A673 (cell line): ENCODE results near the gene SKAP1. TPM values are rescaled to one million over a fixed set of nuclear protein-coding genes. Genes with fewer than 3 reads are reported as not detected.

Experiments
- BruUV-seq: library from RNA; stranded (reverse); fragments of 400-500 nt; replicated peaks from 2 replicates; lab custom pipeline; 2021; lab: Mats Ljungman, UMichigan
- CTCF ChIA-PET: fragments of 300-600 bp; sonication (Branson Sonifier 250); formaldehyde crosslinking; loops from one replicate; lab custom pipeline; 2022; ENCODE audit warnings: antibody characterized with exemption; lab: Charles Lee
- POLR2A ChIA-PET: fragments of 300-600 bp; sonication (Branson Sonifier 250); formaldehyde crosslinking; loops from one replicate; lab custom pipeline; 2022; ENCODE audit warnings: antibody characterized with exemption; ENCODE audit not compliant: low non-redundant PET; lab: Charles Lee
- DNase-seq: peaks from one replicate; pipeline ENCODE4 v3.0.0-alpha.2; 2015; ENCODE audit warnings: low spot score
- H3K27ac ChIP-seq: fragments of 200-600 bp; sonication (generic); 2 replicates; pipeline ENCODE4 v1.5.1; 2016; ENCODE audit warnings: mixed run types, low read depth, mild to moderate bottlenecking, mixed read lengths, antibody characterized with exemption, low read length; ENCODE audit not compliant: poor library complexity, severe bottlenecking
- H3K27me3 ChIP-seq: fragments of 200-600 bp; sonication (generic); replicated peaks from 2 replicates; pipeline ENCODE4 v1.6.1; 2017; ENCODE audit warnings: mixed run types, low read depth, mild to moderate bottlenecking, mixed read lengths, antibody characterized with exemption, low read length; ENCODE audit not compliant: insufficient read depth, poor library complexity
- H3K36me3 ChIP-seq: fragments of 200-600 bp; sonication (generic); 2 replicates; pipeline ENCODE4 v1.6.1; 2016; ENCODE audit warnings: mixed run types, mild to moderate bottlenecking, mixed read lengths, antibody characterized with exemption, low read length; ENCODE audit not compliant: insufficient read depth, poor library complexity, severe bottlenecking
- H3K4me1 ChIP-seq: fragments of 200-600 bp; sonication (generic); 2 replicates; pipeline ENCODE4 v1.6.1; 2017; ENCODE audit warnings: mixed run types, mild to moderate bottlenecking, mixed read lengths, antibody characterized with exemption, low read length; ENCODE audit not compliant: insufficient read depth, poor library complexity, severe bottlenecking
- H3K4me3 ChIP-seq: fragments of 200-600 bp; sonication (generic); 2 replicates; pipeline ENCODE4 v1.5.1; 2016; ENCODE audit warnings: low read depth, mixed run types, mild to moderate bottlenecking, mixed read lengths, low read length; ENCODE audit not compliant: poor library complexity, severe bottlenecking
- H3K9me3 ChIP-seq: fragments of 200-600 bp; sonication (generic); 2 replicates; pipeline ENCODE4 v1.6.1; 2016; ENCODE audit warnings: mixed run types, low read depth, mild to moderate bottlenecking, mixed read lengths, antibody characterized with exemption, low read length; ENCODE audit not compliant: poor library complexity, severe bottlenecking
- CTCF ChIP-seq: fragments of 300-800, 200-600 bp; sonication (generic); conservative IDR thresholded peaks from 2 replicates; pipeline ENCODE4 v1.5.1; 2017; ENCODE audit warnings: low read depth, mild to moderate bottlenecking, antibody characterized with exemption, low read length, moderate library complexity, mixed read lengths
- EZH2 ChIP-seq: fragments of 200-600 bp; sonication (generic); IDR thresholded peaks from 2 replicates; pipeline ENCODE4 v1.6.1; 2017; ENCODE audit warnings: borderline replicate concordance, low read depth, mild to moderate bottlenecking, mixed read lengths, antibody characterized with exemption, low read length; ENCODE audit not compliant: poor library complexity, severe bottlenecking
- intact Hi-C: fragments of 100-400 bp; cut with micrococcal nuclease; formaldehyde crosslinking; loops from one replicate; pipeline ENCODE4 v1.10.0; 2022; ENCODE audit not compliant: unreplicated experiment
- total RNA-seq: library from RNA; stranded (reverse); gene quantifications from 2 replicates; pipeline ENCODE4 v1.2.3, GENCODE V29; 2021

Gene SKAP1
- total RNA-seq, 1 experiment from 2014 or later, result not detected

DNA sequence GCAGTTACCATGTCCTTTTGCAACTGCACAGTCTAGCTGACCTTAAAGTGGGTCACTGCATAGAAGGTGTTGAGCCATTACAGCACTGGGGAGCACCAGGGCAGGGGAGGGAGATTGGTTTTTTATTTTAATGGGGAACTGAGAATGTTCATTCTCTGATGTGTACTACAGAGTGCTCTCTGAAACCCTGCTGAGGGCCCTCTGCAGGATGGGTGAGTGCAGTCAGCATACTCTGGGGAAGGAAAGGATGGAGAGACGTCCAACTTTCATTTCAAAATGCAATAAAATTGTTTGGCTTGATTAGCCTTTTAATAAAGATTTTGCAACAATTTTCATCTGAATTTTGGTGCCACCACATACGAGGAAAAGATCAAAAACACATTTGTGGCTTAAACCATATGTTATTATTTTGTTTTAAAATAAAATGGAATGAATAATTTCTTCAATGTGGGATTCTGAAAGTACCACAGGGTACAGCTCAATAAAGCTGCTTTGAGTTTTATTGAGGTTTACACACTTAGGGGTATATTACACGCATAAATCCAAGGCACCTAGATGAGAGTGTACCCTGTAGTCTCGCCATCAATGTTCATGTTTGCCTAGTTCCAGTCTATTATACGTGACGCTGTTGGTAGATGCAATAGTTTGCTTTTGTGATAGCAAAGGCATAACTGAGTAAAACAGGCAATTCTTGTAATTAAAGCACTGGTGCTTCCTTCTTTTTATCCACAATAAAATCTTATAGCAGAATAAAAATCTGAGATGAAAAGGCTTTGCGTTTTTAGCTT lies 249.0 kb downstream of the SKAP1 start:
- POLR2A ChIA-PET, result no interaction called here

DNA sequence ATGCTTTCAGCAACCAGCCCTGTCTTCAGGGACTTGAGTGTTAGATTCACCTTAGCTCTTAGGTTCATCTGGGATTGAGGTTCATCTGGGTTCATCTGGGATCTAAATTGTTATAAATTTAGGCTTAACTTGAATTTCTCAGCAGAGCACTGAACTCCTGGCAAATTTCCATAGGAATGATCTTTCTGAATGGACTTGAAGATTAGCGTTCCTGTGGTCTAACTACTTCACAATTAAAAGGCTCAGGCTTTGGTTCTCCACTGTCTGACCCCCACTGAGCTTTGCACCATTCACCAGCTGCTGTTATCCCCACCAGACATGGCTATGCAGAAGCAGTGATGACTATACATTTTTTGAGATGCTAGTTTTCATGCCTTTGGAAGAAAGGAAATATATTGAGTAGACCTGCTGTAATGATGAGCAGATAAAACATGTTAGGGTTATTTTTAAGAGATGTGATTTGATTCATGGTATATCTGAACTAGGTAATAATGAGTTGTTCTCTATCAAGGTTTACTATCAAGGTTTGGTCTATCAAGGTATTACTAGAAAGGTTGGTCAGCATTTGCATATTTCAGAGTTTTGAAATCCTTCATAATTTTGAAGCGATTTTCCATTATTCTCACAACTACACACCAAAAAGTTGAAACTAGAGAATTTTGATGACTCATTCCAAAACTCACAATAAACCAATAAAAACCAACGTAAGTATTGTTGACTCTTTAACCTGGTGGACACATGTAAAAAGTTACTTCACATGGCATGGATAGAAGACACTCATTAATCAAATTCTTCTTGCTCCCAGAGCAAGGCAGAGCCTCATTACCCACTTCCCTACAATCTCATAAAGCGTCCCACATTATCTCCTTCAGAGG lies 250.7 kb downstream of the SKAP1 start:
- H3K27ac ChIP-seq, result peak overlapping the region; percentile 54
- no peaks in the 10 kb centered on the region for H3K27me3 ChIP-seq
- POLR2A ChIA-PET, result no interaction called here
- intact Hi-C loops, result loop anchor here (2.0 kb wide), 1 partner anchor 17 kb away; no protein-coding TSS in a partner anchor
- no TSS peak for BruUV-seq
- CTCF ChIA-PET, result no interaction called here
- DNase-seq, result peak; percentile 81
- no peaks in the 10 kb centered on the region for H3K9me3 ChIP-seq
- TF ChIP-seq CTCF (no peak), EZH2 (no peak)
- no peak overlapping the region for H3K4me3 ChIP-seq
- peaks cover 21% of the 10 kb centered on the region for H3K4me1 ChIP-seq
- H3K36me3 ChIP-seq, result no peaks in the 10 kb centered on the region

More for the DNA sequence above, 249.0 kb downstream of the SKAP1 start:
- TF ChIP-seq EZH2 (no peak), CTCF (no peak)
- Histone ChIP-seq H3K27me3 (no peaks in the 10 kb centered on the region), H3K4me1 (peaks cover 21% of the 10 kb centered on the region), H3K9me3 (no peaks in the 10 kb centered on the region), H3K36me3 (no peaks in the 10 kb centered on the region), H3K27ac (no peak overlapping the region), H3K4me3 (no peak overlapping the region)
- BruUV-seq, result no TSS peak
- CTCF ChIA-PET, result interaction anchor here (0.5 kb wide), 1 partner anchor 171 kb away, joined by 3 read pairs; no protein-coding TSS in a partner anchor
- DNase-seq, result no peak
- intact Hi-C loops, result no loop called here

DNA sequence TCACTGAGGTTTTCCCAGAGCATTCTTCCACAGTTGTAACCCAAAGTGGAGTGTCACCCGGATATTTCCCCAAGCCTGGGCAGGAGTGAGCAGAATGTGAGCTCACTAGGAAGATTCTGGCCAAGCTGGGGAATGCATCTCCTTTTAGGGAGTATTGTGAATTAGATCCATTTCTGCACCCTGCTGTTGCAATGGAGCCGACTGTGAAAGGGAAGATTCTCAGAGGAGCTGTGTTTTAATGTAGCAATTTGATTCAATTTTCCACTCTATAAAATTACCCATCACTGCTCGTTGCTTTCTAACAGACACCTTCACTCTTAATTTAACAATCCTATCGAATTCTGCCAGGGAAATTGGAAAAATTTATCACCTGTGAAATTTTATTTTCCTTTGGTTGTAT lies 251.7 kb downstream of the SKAP1 start:
- ChIA-PET CTCF (interaction anchor here (0.5 to 1.1 kb wide), 4 partner anchors 15 to 95 kb away, joined by 3 to 4 read pairs (median 3); no protein-coding TSS in a partner anchor), POLR2A (no interaction called here)

More for the DNA sequence above, 251.7 kb downstream of the SKAP1 start:
- peak; percentile 86 for DNase-seq
- intact Hi-C loops, result loop anchor here (2.0 kb wide), 1 partner anchor 16 kb away; no protein-coding TSS in a partner anchor
- H3K27ac ChIP-seq, result peak overlapping the region; percentile 54
- no peak for TF ChIP-seq CTCF
- no peak for TF ChIP-seq EZH2
- BruUV-seq, result no TSS peak
- H3K4me3 ChIP-seq, result no peak overlapping the region
- peaks cover 21% of the 10 kb centered on the region for H3K4me1 ChIP-seq
- H3K27me3 ChIP-seq, result no peaks in the 10 kb centered on the region
- H3K36me3 ChIP-seq, result no peaks in the 10 kb centered on the region
- H3K9me3 ChIP-seq, result no peaks in the 10 kb centered on the region
